Thymus (tissue), 11 donors: ENCODE data around the gene PATL1. TPM values are rescaled to one million over a fixed set of nuclear protein-coding genes. Genes with fewer than 3 reads are reported as not detected.

Experiments used
- DNase-seq, 9 donors: peaks; one replicate each; pipeline ENCODE4 v3.0.0-alpha.2; 2013; ENCODE audit warnings: low spot score in 9 of 9, low read depth in 6 of 9, missing footprints in 1 of 9
- H3K27ac ChIP-seq, 2 donors: one replicate each; pipeline ENCODE4 v1.5.1; 2013; ENCODE audit warnings: control low read depth in 1 of 2, low read depth in 1 of 2, low read length in 1 of 2, mild to moderate bottlenecking in 1 of 2, moderate library complexity in 1 of 2
- H3K27me3 ChIP-seq, 2 donors: one replicate each; pipeline ENCODE4 v1.5.1; 2013; ENCODE audit warnings: low read length in 1 of 2; ENCODE audit not compliant: control insufficient read depth in 2 of 2, insufficient read depth in 1 of 2
- H3K36me3 ChIP-seq, 2 donors: one replicate each; pipeline ENCODE4 v1.5.1; 2013; ENCODE audit warnings: low read length in 1 of 2, mild to moderate bottlenecking in 1 of 2, moderate library complexity in 1 of 2; ENCODE audit not compliant: control insufficient read depth in 2 of 2, insufficient read depth in 2 of 2
- H3K4me1 ChIP-seq, 2 donors: one replicate each; pipeline ENCODE4 v1.5.1; 2013; ENCODE audit warnings: low read length in 2 of 2; ENCODE audit not compliant: control insufficient read depth in 2 of 2, insufficient read depth in 2 of 2
- H3K4me3 ChIP-seq, 2 donors: one replicate each; pipeline ENCODE4 v1.5.1; 2013; ENCODE audit warnings: low read length in 2 of 2, control low read depth in 1 of 2, mild to moderate bottlenecking in 1 of 2
- H3K9me3 ChIP-seq, 2 donors: one replicate each; pipeline ENCODE4 v1.5.1; 2013; ENCODE audit warnings: low read length in 1 of 2, mild to moderate bottlenecking in 1 of 2; ENCODE audit not compliant: control insufficient read depth in 2 of 2, insufficient read depth in 1 of 2
- WGBS: extraction: QIAGEN DNeasy Blood & Tissue Kit; methylation state at CpG from one replicate; pipeline ENCODE4 v1.1.7; 2013; 5-methylcytosine and 5-hydroxymethylcytosine counted together
- polyA plus RNA-seq: library from polyadenylated mRNA; stranded (reverse); fragments of 200-250 nt; gene quantifications from one replicate; pipeline ENCODE4 v1.2.3, GENCODE V29; 2013
- total RNA-seq: library from RNA; stranded (reverse); fragments of 120-200 nt; gene quantifications from one replicate; pipeline ENCODE4 v1.2.4, GENCODE V29; 2013
- donor health status: healthy.

Gene PATL1
- total and polyA plus RNA-seq, 2 donors = 6.0 to 13.0 TPM

- Histone ChIP-seq H3K9me3 (no peaks in the 10 kb centered on the region), H3K4me1 (no peaks in the 10 kb centered on the region), H3K36me3 (no peaks in the 10 kb centered on the region), H3K27ac (no peak overlapping the region), H3K27me3 (no peaks in the 10 kb centered on the region), H3K4me3 (no peak overlapping the region)
- no peak for DNase-seq
- 96% methylated on average over 3 of the region's 3 CpGs for WGBS
These were observed 10.0 kb upstream of the PATL1 start for GRCh38 chr11:59678813-59679165.

- no peaks in the 10 kb centered on the region for H3K27me3 ChIP-seq
- no peaks in the 10 kb centered on the region for H3K9me3 ChIP-seq
- no peak for DNase-seq
- WGBS = 98% methylated on average over 2 of the region's 2 CpGs
- H3K27ac ChIP-seq = no peak overlapping the region
- no peak overlapping the region for H3K4me3 ChIP-seq
- no peaks in the 10 kb centered on the region for H3K4me1 ChIP-seq
- no peaks in the 10 kb centered on the region for H3K36me3 ChIP-seq
These were observed 9.4 kb upstream of the PATL1 start for GRCh38 chr11:59678118-59678812.

- H3K9me3 ChIP-seq = no peaks in the 10 kb centered on the region
- no peak overlapping the region for H3K27ac ChIP-seq
- H3K4me1 ChIP-seq = no peaks in the 10 kb centered on the region
- H3K36me3 ChIP-seq = no peaks in the 10 kb centered on the region
- no peak for DNase-seq
- WGBS = 96% methylated on average over 8 of the region's 8 CpGs
- no peaks in the 10 kb centered on the region for H3K27me3 ChIP-seq
- no peak overlapping the region for H3K4me3 ChIP-seq
These were observed 7.4 kb upstream of the PATL1 start for GRCh38 chr11:59676205-59676604.

GRCh38 chr11:59674291-59674690 lies 5.5 kb upstream of the PATL1 start:
- Histone ChIP-seq H3K27ac (no peak overlapping the region), H3K36me3 (no peaks in the 10 kb centered on the region), H3K27me3 (no peaks in the 10 kb centered on the region), H3K9me3 (no peaks in the 10 kb centered on the region), H3K4me3 (no peak overlapping the region), H3K4me1 (peaks cover 3 to 6% of the 10 kb centered on the region in 2 donors)
- 92% methylated on average over 2 of the region's 2 CpGs for WGBS
- DNase-seq = no peak

GRCh38 chr11:59673291-59673690 lies 4.5 kb upstream of the PATL1 start:
- H3K9me3 ChIP-seq = no peaks in the 10 kb centered on the region
- no peak for DNase-seq
- peaks cover 3 to 6% of the 10 kb centered on the region in 2 donors for H3K4me1 ChIP-seq
- H3K27me3 ChIP-seq = no peaks in the 10 kb centered on the region
- H3K4me3 ChIP-seq = no peak overlapping the region
- H3K27ac ChIP-seq = no peak overlapping the region
- WGBS = 98% methylated on average over 2 of the region's 2 CpGs
- no peaks in the 10 kb centered on the region for H3K36me3 ChIP-seq

GRCh38 chr11:59671471-59671870 lies 2.6 kb upstream of the PATL1 start:
- DNase-seq = no peak
- Histone ChIP-seq H3K36me3 (peaks cover 0 to 1% of the 10 kb centered on the region in 2 donors), H3K4me3 (no peak overlapping the region), H3K27ac (no peak overlapping the region), H3K9me3 (no peaks in the 10 kb centered on the region), H3K4me1 (peaks cover 8 to 12% of the 10 kb centered on the region in 2 donors), H3K27me3 (no peaks in the 10 kb centered on the region)
- 98% methylated on average over 11 of the region's 11 CpGs for WGBS

- Histone ChIP-seq H3K9me3 (no peaks in the 10 kb centered on the region), H3K4me1 (peaks cover 8 to 12% of the 10 kb centered on the region in 2 donors), H3K4me3 (peak overlapping the region; percentile 65 to 89), H3K27ac (peak overlapping the region; percentile 89 to 95), H3K36me3 (peaks cover 8 to 18% of the 10 kb centered on the region in 2 donors), H3K27me3 (no peaks in the 10 kb centered on the region)
- peak in 1 of 9 donors; percentile 0 for DNase-seq
- 15% methylated on average over 22 of the region's 22 CpGs for WGBS
These were observed 773 bp upstream of the PATL1 start for GRCh38 chr11:59669611-59670009.

- Histone ChIP-seq H3K4me1 (peaks cover 8 to 12% of the 10 kb centered on the region in 2 donors), H3K27me3 (no peaks in the 10 kb centered on the region), H3K4me3 (peak overlapping the region; percentile 89 to 94), H3K36me3 (peaks cover 8 to 28% of the 10 kb centered on the region in 2 donors), H3K27ac (peak overlapping the region; percentile 79 to 84), H3K9me3 (no peaks in the 10 kb centered on the region)
- under 1% methylated on average over 38 of the region's 39 CpGs for WGBS
- DNase-seq = peak in 4 of 9 donors; percentile 1 to 45 (median 12)
These were observed 468 bp downstream of the PATL1 start for GRCh38 chr11:59668188-59668949.

GRCh38 chr11:59667812-59668187 lies 1.0 kb downstream of the PATL1 start:
- WGBS = 62% methylated on average over 3 of the region's 3 CpGs
- H3K9me3 ChIP-seq = no peaks in the 10 kb centered on the region
- H3K4me3 ChIP-seq = peak overlapping the region; percentile 89 to 94
- peaks cover 8 to 12% of the 10 kb centered on the region in 2 donors for H3K4me1 ChIP-seq
- no peak for DNase-seq
- peak overlapping the region in 1 of 2 donors; percentile 55 for H3K27ac ChIP-seq
- no peaks in the 10 kb centered on the region for H3K27me3 ChIP-seq
- peaks cover 8 to 31% of the 10 kb centered on the region in 2 donors for H3K36me3 ChIP-seq
